GM21367 (cell line): ENCODE data around the gene SLC35F5.
"Not testable (repeated sequence)": the region's sequence is repeated elsewhere in the genome, so short reads cannot be mapped to it uniquely, and the experiment has no call there.

Source experiments
- ATAC-seq: cut with Tn5 transposase; IDR thresholded peaks from one replicate; pipeline ENCODE4 v1.9.1; 2021; ENCODE audit not compliant: unreplicated experiment

Gene SLC35F5

GRCh38 chr2:113757138-113757657, 756 bp upstream of the SLC35F5 start:
- ATAC-seq, result no peak

- ATAC-seq, result peak; percentile 40
Observed at GRCh38 chr2:113755835-113756354, 547 bp downstream of the SLC35F5 start.

GRCh38 chr2:113755035-113755834, 1.2 kb downstream of the SLC35F5 start:
- ATAC-seq, result no peak

GRCh38 chr2:113754160-113754559, 2.3 kb downstream of the SLC35F5 start:
- no peak for ATAC-seq

- no peak for ATAC-seq
Observed at GRCh38 chr2:113750385-113750784, 6.1 kb downstream of the SLC35F5 start.

- no peak for ATAC-seq
Observed at GRCh38 chr2:113741091-113741490, 15.4 kb downstream of the SLC35F5 start.

GRCh38 chr2:113739849-113740248, 16.6 kb downstream of the SLC35F5 start:
- no peak for ATAC-seq

- ATAC-seq, result no peak
Observed at GRCh38 chr2:113734185-113734584, 22.3 kb downstream of the SLC35F5 start.

GRCh38 chr2:113724010-113724409, 32.4 kb downstream of the SLC35F5 start:
- no peak for ATAC-seq

GRCh38 chr2:113723411-113723810, 33.0 kb downstream of the SLC35F5 start:
- no peak for ATAC-seq

GRCh38 chr2:113720167-113720566, 36.3 kb downstream of the SLC35F5 start:
- no peak for ATAC-seq

- no peak for ATAC-seq
Observed at GRCh38 chr2:113716291-113716690, 40.2 kb downstream of the SLC35F5 start.

- ATAC-seq, result no peak
Observed at GRCh38 chr2:113712941-113713340, 43.5 kb downstream of the SLC35F5 start.

GRCh38 chr2:113711851-113712250, 44.6 kb downstream of the SLC35F5 start:
- no peak for ATAC-seq

GRCh38 chr2:113709022-113709421, 47.4 kb downstream of the SLC35F5 start:
- no peak for ATAC-seq

GRCh38 chr2:113707106-113707505, 49.3 kb downstream of the SLC35F5 start:
- ATAC-seq, result no peak

GRCh38 chr2:113705982-113706523, 50.4 kb downstream of the SLC35F5 start:
- ATAC-seq, result no peak

GRCh38 chr2:113704300-113704993, 52.0 kb downstream of the SLC35F5 start:
- ATAC-seq, result not testable (repeated sequence)

GRCh38 chr2:113703386-113704299, 52.8 kb downstream of the SLC35F5 start:
- no peak for ATAC-seq

- peak; percentile 91 for ATAC-seq
Observed at GRCh38 chr2:113700186-113700841, 56.1 kb downstream of the SLC35F5 start.
